HCT116 (cell line): ENCODE results near the gene MYH10. TPM values are rescaled to one million over a fixed set of nuclear protein-coding genes. Genes with fewer than 3 reads are reported as not detected.

Experiments
- ATAC-seq: fragments of 200-7000 bp; cut with Tn5 transposase; 2 replicates; pipeline ENCODE4 v1.9.1; 2020; ENCODE audit warnings: mild to moderate bottlenecking, moderate library complexity
- BruUV-seq: library from RNA; stranded (reverse); fragments of 400-500 nt; replicated peaks from 2 replicates; lab custom pipeline; 2021; lab: Mats Ljungman, UMichigan
- CTCF ChIA-PET: fragments of 300-600 bp; sonication (Branson Sonifier 250); formaldehyde crosslinking; loops from one replicate; lab custom pipeline; 2021; ENCODE audit warnings: antibody characterized with exemption; lab: Charles Lee
- POLR2A ChIA-PET: fragments of 300-600, 350-600 bp; sonication (Branson Sonifier 250); formaldehyde crosslinking; loops from one replicate; lab custom pipeline; 2021; ENCODE audit warnings: antibody characterized with exemption; lab: Charles Lee
- RAD21 ChIA-PET, 2 experiments: fragments of 300-600 bp; sonication (Branson Sonifier 250); formaldehyde crosslinking; loops; one replicate each; lab custom pipeline; 2023; ENCODE audit warnings: low total read pairs in 2 of 2; ENCODE audit not compliant: uncharacterized antibody in 2 of 2, unreplicated experiment in 2 of 2, low non-redundant PET in 1 of 2; lab: Charles Lee
- DNase-seq: peaks from one replicate; pipeline ENCODE4 v3.0.0-alpha.2; 2010; ENCODE audit warnings: low read depth, low spot score
- H2AFZ ChIP-seq: fragments of 200-600 bp; shearing (Covaris generic), sonication (generic); 2 replicates; pipeline ENCODE4 v1.6.1; 2017; ENCODE audit warnings: low read depth, mixed run types, mixed read lengths, antibody characterized with exemption, low read length; ENCODE audit not compliant: poor library complexity, severe bottlenecking
- H3K27ac ChIP-seq: 2 replicates; pipeline ENCODE4 v1.5.1; 2012; ENCODE audit warnings: low read depth, low read length
- H3K27me3 ChIP-seq: fragments of 200-600 bp; sonication (generic); 2 replicates; pipeline ENCODE4 v1.6.1; 2016; ENCODE audit warnings: mixed run types, low read length, mixed read lengths; ENCODE audit not compliant: insufficient read depth
- H3K36me3 ChIP-seq, 2 experiments: fragments of 200-500 bp in 1 of 2; fragments of 200-600 bp in 1 of 2; sonication (Bioruptor generic) in 1 of 2; sonication (generic) in 1 of 2; 2 replicates each; pipeline versions ENCODE4 v1.5.1 to v1.6.1; 2014 to 2016; ENCODE audit warnings: low read length in 2 of 2, inconsistent platforms in 1 of 2, mixed read lengths in 1 of 2, mixed run types in 1 of 2; ENCODE audit not compliant: insufficient read depth in 2 of 2, control insufficient read depth in 1 of 2
- H3K4me1 ChIP-seq, 2 experiments: fragments of 200-600 bp in 1 of 2; sonication (generic) in 1 of 2; 2 replicates each; pipeline versions ENCODE4 v1.5.1 to v1.6.1; 2012 to 2017; ENCODE audit warnings: low read length in 2 of 2, inconsistent platforms in 1 of 2, mild to moderate bottlenecking in 1 of 2, mixed read lengths in 1 of 2, mixed run types in 1 of 2, moderate library complexity in 1 of 2; ENCODE audit not compliant: insufficient read depth in 2 of 2, control insufficient read depth in 1 of 2
- H3K4me2 ChIP-seq: fragments of 200-600 bp; sonication (generic); 2 replicates; pipeline ENCODE4 v1.6.1; 2017; ENCODE audit warnings: mixed run types, low read length, mixed read lengths
- H3K4me3 ChIP-seq, 2 experiments: fragments of 200-600 bp in 1 of 2; sonication (generic) in 1 of 2; replicated peaks in 1 of 2; 2 replicates each; pipeline ENCODE4 v1.5.1; 2011 to 2016; ENCODE audit warnings: low read length in 2 of 2, control low read depth in 1 of 2, low read depth in 1 of 2, mild to moderate bottlenecking in 1 of 2, mixed read lengths in 1 of 2, mixed run types in 1 of 2
- H3K79me2 ChIP-seq: fragments of 200-600 bp; sonication (generic); 2 replicates; pipeline ENCODE4 v1.6.1; 2017; ENCODE audit warnings: mild to moderate bottlenecking, mixed run types, low read length, moderate library complexity, mixed read lengths; ENCODE audit not compliant: insufficient read depth
- H3K9ac ChIP-seq: fragments of 200-600 bp; sonication (generic); 2 replicates; pipeline ENCODE4 v1.6.1; 2016; ENCODE audit warnings: low read length, mixed read lengths
- H3K9me2 ChIP-seq: fragments of 200-600 bp; sonication (generic), shearing (Covaris generic); 2 replicates; pipeline ENCODE4 v1.6.1; 2017; ENCODE audit warnings: mixed run types, mild to moderate bottlenecking, moderate library complexity; ENCODE audit not compliant: insufficient read depth
- H3K9me3 ChIP-seq, 2 experiments: fragments of 200-500 bp in 1 of 2; fragments of 200-600 bp in 1 of 2; sonication (Bioruptor generic) in 1 of 2; sonication (generic) in 1 of 2; 2 replicates each; pipeline ENCODE4 v1.6.1; 2014 to 2017; ENCODE audit warnings: low read length in 2 of 2, mixed read lengths in 2 of 2, inconsistent platforms in 1 of 2, low read depth in 1 of 2, mild to moderate bottlenecking in 1 of 2, mixed run types in 1 of 2, moderate library complexity in 1 of 2; ENCODE audit not compliant: control insufficient read depth in 1 of 2, insufficient read depth in 1 of 2
- H4K20me1 ChIP-seq: fragments of 200-600 bp; sonication (generic), shearing (Covaris generic); 2 replicates; pipeline ENCODE4 v1.6.1; 2017; ENCODE audit warnings: mixed run types, mild to moderate bottlenecking, moderate library complexity; ENCODE audit not compliant: insufficient read depth
- CBX3 ChIP-seq: IDR thresholded peaks from 2 replicates; pipeline ENCODE4 v1.6.1; 2012; ENCODE audit warnings: low read depth
- CEBPB ChIP-seq: IDR thresholded peaks from 2 replicates; pipeline ENCODE4 v1.6.1; 2012; ENCODE audit warnings: low read depth
- EZH2phosphoT487 ChIP-seq: fragments of 200-600 bp; IDR thresholded peaks from 2 replicates; pipeline ENCODE4 v1.6.1; 2018; ENCODE audit warnings: antibody characterized with exemption, borderline replicate concordance
- FOSL1 ChIP-seq: IDR thresholded peaks from 2 replicates; pipeline ENCODE4 v1.6.1; 2012; ENCODE audit warnings: low read depth
- JUND ChIP-seq: IDR thresholded peaks from 2 replicates; pipeline ENCODE4 v1.6.1; 2012
- MAX ChIP-seq: IDR thresholded peaks from 2 replicates; pipeline ENCODE4 v1.6.1; 2012
- RAD21 ChIP-seq: IDR thresholded peaks from 2 replicates; pipeline ENCODE4 v1.6.1; 2012; ENCODE audit warnings: low read depth, mild to moderate bottlenecking
- SIN3A ChIP-seq: IDR thresholded peaks from 2 replicates; pipeline ENCODE4 v1.6.1; 2012; ENCODE audit warnings: low read depth
- SP1 ChIP-seq: IDR thresholded peaks from 2 replicates; pipeline ENCODE4 v1.6.1; 2012; ENCODE audit warnings: low read depth
- TCF7L2 ChIP-seq: IDR thresholded peaks from 2 replicates; pipeline ENCODE4 v1.7.0; 2011; ENCODE audit warnings: borderline replicate concordance, inconsistent platforms; ENCODE audit not compliant: insufficient read depth, insufficient read length; ENCODE audit errors: extremely low read depth
- intact Hi-C: fragments of 100-400 bp; cut with micrococcal nuclease; formaldehyde crosslinking; loops from 2 replicates; pipeline ENCODE4 v1.10.0; 2022
- total RNA-seq: library from RNA; stranded (reverse); gene quantifications from one replicate; pipeline ENCODE4 v1.2.1, GENCODE V29; 2021; ENCODE audit not compliant: unreplicated experiment

The MYH10 gene
- total RNA-seq, 1 experiment from 2014 or later, result 39.2 TPM

- intact Hi-C loops, result no loop called here
- BruUV-seq, result no TSS peak
- Histone ChIP-seq H2AFZ (no peak overlapping the region), H3K4me3 (no peak overlapping the region), H3K27me3 (no peaks in the 10 kb centered on the region), H3K4me2 (no peak overlapping the region), H3K4me1 (no peaks in the 10 kb centered on the region), H3K27ac (no peak overlapping the region), H3K9me2 (no peaks in the 10 kb centered on the region), H3K9ac (no peak overlapping the region), H3K79me2 (no peaks in the 10 kb centered on the region), H3K9me3 (no peaks in the 10 kb centered on the region), H3K36me3 (peaks cover 11 to 15% of the 10 kb centered on the region in 2 experiments), H4K20me1 (no peaks in the 10 kb centered on the region)
- ChIA-PET RAD21 (no interaction called here), CTCF (no interaction called here), POLR2A (no interaction called here)
- no peak for ATAC-seq
- DNase-seq, result no peak
- TF ChIP-seq RAD21 (no peak), MAX (no peak), CBX3 (no peak), EZH2phosphoT487 (no peak), SP1 (no peak), CEBPB (no peak), FOSL1 (no peak), TCF7L2 (no peak), JUND (no peak)
Observed at GRCh38 chr17:8490256-8491023, 140.1 kb downstream of the MYH10 start.

DNA sequence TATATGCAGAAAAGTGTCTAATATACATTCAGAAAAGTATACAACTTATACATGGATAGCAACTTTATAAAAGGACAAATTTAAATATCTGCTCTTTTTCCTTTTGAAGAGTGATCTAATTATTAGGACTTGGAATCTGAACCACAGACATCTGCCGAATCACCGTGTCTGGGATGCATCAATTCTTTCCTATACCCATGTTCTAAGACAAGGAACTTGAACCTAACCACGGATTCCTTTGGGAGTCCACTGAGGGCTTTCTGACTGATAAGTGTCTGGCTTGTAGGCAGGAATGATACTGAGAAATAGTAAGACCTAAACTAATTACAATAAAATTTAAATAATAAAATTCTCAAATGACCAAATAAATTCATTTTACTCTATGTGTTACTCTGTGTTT is 140.7 kb downstream of the MYH10 start:
- Histone ChIP-seq H3K9me2 (no peaks in the 10 kb centered on the region), H3K4me3 (no peak overlapping the region), H3K36me3 (peaks cover 13 to 15% of the 10 kb centered on the region in 2 experiments), H3K4me1 (no peaks in the 10 kb centered on the region), H3K79me2 (no peaks in the 10 kb centered on the region), H3K27ac (no peak overlapping the region), H4K20me1 (no peaks in the 10 kb centered on the region), H3K4me2 (no peak overlapping the region)
- no peak for DNase-seq
- ChIA-PET POLR2A (no interaction called here), RAD21 (no interaction called here), CTCF (no interaction called here)
- no TSS peak for BruUV-seq
- intact Hi-C loops, result no loop called here
- TF ChIP-seq SIN3A, result no peak
- TF ChIP-seq, all 23 proteins: peak for 0
- H3K27me3 ChIP-seq, result no peaks in the 10 kb centered on the region
- ATAC-seq, result no peak
- H3K9ac ChIP-seq, result no peak overlapping the region
- no peak overlapping the region for H2AFZ ChIP-seq
- H3K9me3 ChIP-seq, result 0 out of 4 replicates have a peak, but pooled peaks cover 0 to 1% of the 10 kb centered on the region in 2 experiments
